MM.1S (cell line): ENCODE data around the gene IQCC.

ENCODE experiments used
- CTCF ChIP-seq: fragments of 300-600 bp; sonication (generic); IDR thresholded peaks from 2 replicates; pipeline ENCODE4 v1.5.1; 2016; ENCODE audit warnings: antibody characterized with exemption, low read length, mixed read lengths
- EZH2 ChIP-seq: fragments of 300-600 bp; sonication (generic); optimal IDR thresholded peaks from 2 replicates; pipeline ENCODE3; 2017; ENCODE audit warnings: low read depth, mild to moderate bottlenecking, antibody characterized with exemption, low read length, mixed read lengths
- EZH2phosphoT487 ChIP-seq: fragments of 300-600 bp; sonication (generic); IDR thresholded peaks from 2 replicates; pipeline ENCODE4 v1.6.1; 2018; ENCODE audit warnings: antibody characterized with exemption, low read length

- TF ChIP-seq CTCF, result no peak
- TF ChIP-seq EZH2phosphoT487, result no peak
- TF ChIP-seq EZH2, result no peak
Observed at GRCh38 chr1:32187850-32188249, 17.6 kb upstream of the IQCC start.
